ENCODE data around the gene FAM131B.

DNA sequence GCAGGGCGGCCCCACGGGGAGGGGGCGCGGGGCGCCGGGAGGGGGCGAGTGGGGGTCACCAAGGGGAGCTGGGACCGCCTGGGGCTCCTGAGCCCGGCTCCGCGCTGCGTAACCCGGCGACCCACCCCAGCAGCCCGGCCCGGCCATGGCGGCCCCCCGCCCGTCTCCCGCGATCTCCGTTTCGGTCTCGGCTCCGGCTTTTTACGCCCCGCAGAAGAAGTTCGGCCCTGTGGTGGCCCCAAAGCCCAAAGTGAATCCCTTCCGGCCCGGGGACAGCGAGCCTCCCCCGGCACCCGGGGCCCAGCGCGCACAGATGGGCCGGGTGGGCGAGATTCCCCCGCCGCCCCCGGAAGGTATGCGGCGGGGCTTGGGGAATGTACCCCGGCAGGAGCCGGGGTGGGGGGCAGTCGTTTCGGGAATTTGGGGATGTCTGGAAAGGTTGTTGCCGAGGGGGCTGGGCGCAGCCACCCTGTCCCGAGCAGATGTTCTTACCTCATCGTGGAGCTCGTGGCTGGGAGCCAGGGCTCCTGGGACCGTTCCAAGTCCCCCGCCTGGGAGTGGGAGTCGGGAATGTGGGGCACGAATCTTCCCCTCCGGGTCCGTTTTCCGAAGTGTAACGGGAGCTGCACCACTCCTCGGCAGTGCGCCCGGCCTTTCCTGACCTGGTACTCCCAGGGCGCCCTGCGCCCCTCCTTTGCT is 19.1 kb upstream of the FAM131B start:
- TF ChIP-seq EZH2 (IDR thresholded peaks at IDR 0.05; ENCODE audit: borderline replicate concordance, low read length): no peak
- TF ChIP-seq, protein P1, sequence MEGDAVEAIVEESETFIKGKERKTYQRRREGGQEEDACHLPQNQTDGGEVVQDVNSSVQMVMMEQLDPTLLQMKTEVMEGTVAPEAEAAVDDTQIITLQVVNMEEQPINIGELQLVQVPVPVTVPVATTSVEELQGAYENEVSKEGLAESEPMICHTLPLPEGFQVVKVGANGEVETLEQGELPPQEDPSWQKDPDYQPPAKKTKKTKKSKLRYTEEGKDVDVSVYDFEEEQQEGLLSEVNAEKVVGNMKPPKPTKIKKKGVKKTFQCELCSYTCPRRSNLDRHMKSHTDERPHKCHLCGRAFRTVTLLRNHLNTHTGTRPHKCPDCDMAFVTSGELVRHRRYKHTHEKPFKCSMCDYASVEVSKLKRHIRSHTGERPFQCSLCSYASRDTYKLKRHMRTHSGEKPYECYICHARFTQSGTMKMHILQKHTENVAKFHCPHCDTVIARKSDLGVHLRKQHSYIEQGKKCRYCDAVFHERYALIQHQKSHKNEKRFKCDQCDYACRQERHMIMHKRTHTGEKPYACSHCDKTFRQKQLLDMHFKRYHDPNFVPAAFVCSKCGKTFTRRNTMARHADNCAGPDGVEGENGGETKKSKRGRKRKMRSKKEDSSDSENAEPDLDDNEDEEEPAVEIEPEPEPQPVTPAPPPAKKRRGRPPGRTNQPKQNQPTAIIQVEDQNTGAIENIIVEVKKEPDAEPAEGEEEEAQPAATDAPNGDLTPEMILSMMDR (conservative IDR thresholded peaks at IDR 0.05 in 1 of 2, IDR thresholded peaks at IDR 0.05 in 1 of 2; ENCODE audit: extremely low read depth in 1 of 2, insufficient read depth in 1 of 2, low read depth in 1 of 2, low read length in 2 of 2): no peak

Data from mammary epithelial cell (primary cell).